Activated CD8-positive, alpha-beta memory T cell treated with anti-CD3 and anti-CD28 coated beads for 24 hours (primary cell): Measurements from ENCODE around the gene SIX1.

Source experiments
- DNase-seq: peaks from one replicate; pipeline ENCODE4 v3.0.0-alpha.2; 2020

SIX1 gene

DNA sequence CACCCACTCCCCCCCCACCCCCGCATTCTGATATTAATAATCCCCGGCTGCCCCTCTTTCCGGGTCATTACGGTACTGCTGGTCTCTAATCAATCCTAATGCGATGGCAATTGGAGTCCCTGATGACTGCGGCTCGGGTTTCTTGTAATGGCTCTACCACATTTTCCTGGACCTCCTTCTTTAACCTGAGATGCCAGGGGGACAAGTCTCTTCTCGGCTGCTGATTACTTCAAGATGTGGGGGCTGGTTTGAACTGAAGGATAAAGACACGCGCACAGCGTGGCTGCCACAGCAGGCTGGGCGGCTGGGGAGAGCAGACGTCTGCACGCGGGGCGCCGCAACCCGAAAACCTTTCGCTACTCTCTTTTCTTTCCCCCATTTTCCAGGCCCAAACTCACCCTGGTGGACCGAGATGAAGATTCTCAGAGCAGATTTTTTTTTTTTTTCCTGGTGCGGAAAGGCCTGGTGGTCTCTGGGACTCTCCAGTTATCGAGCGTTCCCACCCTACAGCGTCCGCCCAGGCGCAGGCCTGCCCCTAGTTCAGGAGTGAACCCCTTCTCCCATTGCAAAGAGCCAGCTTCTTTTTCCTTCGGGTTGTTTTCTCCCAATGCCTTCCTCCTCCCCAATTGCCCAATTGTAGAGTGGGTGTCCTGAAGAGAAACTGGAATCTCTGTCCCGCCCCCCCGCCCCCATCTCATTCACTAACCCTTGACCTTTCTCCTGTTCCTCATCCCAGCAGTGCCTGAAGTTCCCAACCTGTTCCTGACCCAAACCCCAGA is 6.0 kb upstream of the SIX1 start:
- DNase-seq, result no peak

- no peak for DNase-seq
Observed at GRCh38 chr14:60654334-60654821, 5.1 kb upstream of the SIX1 start.

- no peak for DNase-seq
Observed at GRCh38 chr14:60653701-60654161, 4.5 kb upstream of the SIX1 start.

- DNase-seq, result no peak
Observed at GRCh38 chr14:60652674-60653651, 3.7 kb upstream of the SIX1 start.

GRCh38 chr14:60651796-60652673 is 2.8 kb upstream of the SIX1 start:
- no peak for DNase-seq

- DNase-seq, result no peak
Observed at GRCh38 chr14:60651086-60651795, 2.0 kb upstream of the SIX1 start.

DNA sequence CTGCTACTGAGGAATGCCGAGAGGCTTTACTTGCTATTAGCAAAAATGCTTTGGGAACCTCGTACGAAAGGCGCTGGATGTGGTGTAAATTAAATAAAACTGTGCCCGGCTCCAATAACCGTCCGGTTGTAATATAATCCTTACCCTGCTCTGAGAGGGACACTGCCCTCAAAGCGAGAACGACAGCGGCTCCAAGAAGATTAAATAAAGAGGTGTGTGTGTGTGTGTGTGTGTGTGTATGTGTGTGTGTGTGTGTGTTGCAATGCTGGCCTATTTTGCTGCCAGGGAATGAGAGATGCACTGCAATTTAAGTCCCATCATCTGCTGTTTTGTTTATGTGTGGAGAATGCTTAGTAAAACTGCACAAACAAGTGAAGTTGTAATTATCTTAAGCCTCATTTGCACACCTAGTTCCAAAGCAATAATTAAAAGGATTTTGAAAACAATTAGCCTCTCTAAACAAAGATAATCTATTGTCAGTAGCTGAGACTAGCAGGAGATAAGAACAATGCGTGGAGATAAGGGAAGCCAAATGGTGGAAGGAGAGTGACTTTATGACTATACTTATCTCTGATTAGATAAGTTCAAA is 1.2 kb upstream of the SIX1 start:
- no peak for DNase-seq

DNA sequence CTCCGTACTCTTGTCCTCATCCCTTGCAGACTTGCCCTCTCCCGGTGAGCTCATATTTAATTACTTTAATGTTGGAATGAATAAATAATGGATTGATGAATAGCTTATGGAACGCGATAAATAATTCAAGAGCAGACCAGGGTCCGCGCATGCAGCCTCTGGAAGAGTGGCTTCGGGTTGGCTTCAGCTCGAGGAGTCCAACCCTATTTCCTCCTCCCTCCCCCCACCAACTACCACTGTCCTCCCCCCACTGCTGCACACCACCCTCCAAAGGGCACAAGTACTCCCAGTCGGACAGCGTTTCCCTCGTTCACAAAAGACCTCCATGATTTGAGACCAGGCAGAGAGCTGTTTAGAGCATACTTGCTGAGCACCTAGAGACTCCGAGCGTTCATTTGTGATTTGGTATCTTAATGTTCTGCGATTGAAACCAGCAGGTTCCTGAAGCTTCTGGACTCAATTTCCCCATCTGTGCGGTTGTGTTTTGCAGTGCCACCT is 647 bp upstream of the SIX1 start:
- no peak for DNase-seq

GRCh38 chr14:60648249-60648933 is 886 bp downstream of the SIX1 start:
- no peak for DNase-seq

DNA sequence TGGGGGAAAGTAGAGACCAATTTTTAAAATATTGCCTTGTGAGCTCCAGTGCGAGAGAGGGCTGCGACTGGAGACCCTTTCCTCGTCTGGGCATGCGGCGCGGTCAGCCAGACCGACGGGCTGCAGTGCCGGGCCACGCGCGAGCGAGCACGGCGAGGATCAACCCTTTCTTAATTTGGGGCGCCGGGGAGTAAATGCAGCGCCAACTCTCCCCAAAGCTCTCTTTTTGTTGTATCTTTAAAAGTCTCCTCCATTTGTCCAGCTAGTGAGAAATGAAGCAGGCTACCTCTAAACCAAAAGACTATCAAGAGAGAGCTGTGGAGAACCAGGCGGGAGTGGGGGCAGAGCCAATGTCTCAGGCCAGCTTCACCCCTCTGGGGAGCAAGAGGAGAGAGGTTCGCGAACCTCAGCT is 1.4 kb downstream of the SIX1 start:
- DNase-seq, result no peak

DNA sequence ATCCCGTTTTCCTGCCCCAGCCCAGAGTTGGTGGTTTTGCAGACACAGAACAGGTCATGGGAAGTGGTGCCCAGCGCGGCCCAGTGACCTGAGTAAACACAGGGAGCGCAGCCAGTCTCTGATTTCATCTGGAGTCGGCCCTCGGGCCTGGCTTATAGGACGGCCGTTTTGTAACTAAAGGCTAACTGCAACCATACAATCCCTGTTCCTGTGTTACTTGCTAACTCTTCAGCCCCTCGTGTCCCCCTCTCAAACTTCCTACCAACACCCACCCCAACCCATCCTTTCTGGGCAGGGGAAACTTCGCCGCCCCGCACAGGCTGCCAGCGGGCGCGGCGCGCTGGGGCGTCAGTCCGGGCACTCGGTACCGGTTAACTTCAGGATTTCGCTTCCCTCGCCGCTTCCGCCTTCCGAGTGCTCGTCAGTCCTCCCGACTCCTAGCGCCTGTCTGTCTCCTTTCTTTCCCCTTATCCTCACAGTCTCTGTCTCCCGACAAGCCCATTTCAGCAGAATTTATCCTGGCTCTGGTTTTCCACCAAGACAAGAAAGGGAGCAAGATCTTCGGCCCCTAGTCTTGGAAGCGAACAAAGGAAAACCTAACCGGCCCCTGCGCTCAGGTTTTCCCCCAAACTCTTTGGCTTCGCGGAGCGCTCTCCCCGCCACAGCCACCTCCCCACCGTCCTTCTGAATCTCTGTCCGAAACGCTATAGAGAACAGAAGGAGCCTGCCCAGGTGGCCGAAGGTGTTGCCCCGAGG is 2.0 kb downstream of the SIX1 start:
- no peak for DNase-seq

DNA sequence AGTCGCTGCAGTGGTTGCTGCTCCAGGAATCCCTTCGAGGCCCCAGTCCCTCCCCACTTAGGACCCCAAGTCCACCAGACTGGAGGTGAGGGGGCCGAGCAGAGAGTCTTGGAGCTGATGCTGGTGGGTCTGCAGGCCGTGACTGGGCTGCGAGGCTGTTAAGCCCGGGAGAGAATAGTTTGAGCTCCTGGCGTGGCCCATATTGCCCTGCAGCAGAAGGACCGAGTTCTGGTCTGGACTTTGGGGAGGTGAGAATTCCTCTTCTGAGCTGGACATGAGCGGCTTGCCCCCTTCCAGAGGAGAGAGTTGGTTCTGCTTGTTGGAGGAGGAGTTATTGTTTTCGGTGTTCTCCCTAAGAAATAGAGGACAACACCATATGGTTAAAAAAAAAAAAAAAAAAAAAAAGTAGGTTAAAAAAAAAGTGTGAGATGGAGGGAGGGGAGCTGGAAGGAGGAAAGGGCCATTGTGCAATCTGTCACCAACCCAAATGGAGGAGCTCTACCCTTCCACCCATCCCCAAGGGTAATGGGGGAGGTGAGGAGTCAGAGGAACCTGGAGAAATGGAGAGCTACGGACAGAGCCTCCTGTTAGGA is 3.0 kb downstream of the SIX1 start:
- DNase-seq, result no peak

- no peak for DNase-seq
Observed at GRCh38 chr14:60645126-60645741, 4.0 kb downstream of the SIX1 start.

DNA sequence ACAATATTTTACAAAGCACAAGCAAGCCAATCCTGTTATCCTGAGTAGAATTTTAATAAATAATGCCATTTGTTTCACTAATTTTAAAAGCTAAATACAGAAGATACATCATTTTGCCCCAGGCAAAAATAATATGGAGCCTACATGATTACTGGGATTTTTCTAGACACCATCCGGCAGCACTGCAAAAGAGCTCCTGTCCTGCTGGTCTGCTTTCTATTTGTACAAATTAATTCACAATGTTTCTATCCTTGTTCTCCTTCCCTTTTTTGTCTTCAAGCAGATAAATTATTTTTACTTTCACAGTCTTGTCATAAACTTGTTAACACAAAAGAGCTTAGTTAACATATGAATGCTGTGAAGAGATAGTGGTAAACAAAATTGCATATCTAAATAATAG is 4.6 kb downstream of the SIX1 start:
- DNase-seq, result no peak

- DNase-seq, result no peak
Observed at GRCh38 chr14:60643463-60644314, 5.6 kb downstream of the SIX1 start.

DNA sequence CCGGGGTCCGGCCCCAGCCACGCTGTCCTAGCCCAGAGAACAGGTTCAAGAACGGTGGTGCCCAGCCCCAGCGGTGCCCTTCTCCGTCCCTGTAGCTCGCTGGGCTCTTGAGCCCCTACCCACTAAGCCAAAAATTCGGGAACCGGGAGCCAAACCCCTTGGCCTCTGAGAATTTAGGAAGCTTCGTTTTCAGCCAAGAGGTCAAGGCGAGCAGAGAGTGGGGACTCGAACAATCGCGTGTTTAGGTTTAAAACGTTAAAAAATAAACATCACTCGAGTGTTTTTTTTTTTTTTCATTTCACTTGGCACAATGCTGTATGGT is 6.2 kb downstream of the SIX1 start:
- DNase-seq, result no peak

- DNase-seq, result no peak
Observed at GRCh38 chr14:60642270-60643140, 6.8 kb downstream of the SIX1 start.
